Measurements from ENCODE around the gene CACNA1G.
A peak's percentile ranks its signal among the peaks of the same experiment; 100 is the strongest.

Gene CACNA1G

GRCh38 chr17:50539762-50540559 is 20.6 kb upstream of the CACNA1G start:
- H3K4me3 Mint-ChIP-seq: no peak overlapping the region
- no peaks in the 10 kb centered on the region for H3K9me3 Mint-ChIP-seq
- peaks cover 21% of the 10 kb centered on the region for H3K4me1 Mint-ChIP-seq
- no peak for ATAC-seq
- no peaks in the 10 kb centered on the region for H3K36me3 Mint-ChIP-seq
- no peak overlapping the region for H3K27ac Mint-ChIP-seq
- no peak for DNase-seq (ENCODE audit: low spot score in 2 of 2)

GRCh38 chr17:50540560-50541401 is 19.7 kb upstream of the CACNA1G start:
- DNase-seq (ENCODE audit: low spot score in 2 of 2): no peak
- Mint-ChIP-seq H3K4me3 (peak overlapping the region; percentile 76), H3K9me3 (no peaks in the 10 kb centered on the region), H3K36me3 (peaks cover 5% of the 10 kb centered on the region), H3K4me1 (peaks cover 21% of the 10 kb centered on the region), H3K27ac (peak overlapping the region; percentile 83)
- ATAC-seq: no peak

- no peak for ATAC-seq
- no peaks in the 10 kb centered on the region for H3K9me3 Mint-ChIP-seq
- DNase-seq (ENCODE audit: low spot score in 2 of 2): no peak
- peaks cover 26% of the 10 kb centered on the region for H3K4me1 Mint-ChIP-seq
- peaks cover 9% of the 10 kb centered on the region for H3K36me3 Mint-ChIP-seq
- H3K4me3 Mint-ChIP-seq: peak overlapping the region; percentile 76
- H3K27ac Mint-ChIP-seq: peak overlapping the region; percentile 83
Measured at GRCh38 chr17:50541402-50541715, 19.2 kb upstream of the CACNA1G start.

- Mint-ChIP-seq H3K36me3 (peaks cover 9% of the 10 kb centered on the region), H3K27ac (peak overlapping the region; percentile 83), H3K9me3 (no peaks in the 10 kb centered on the region), H3K4me1 (peaks cover 32% of the 10 kb centered on the region), H3K4me3 (peak overlapping the region; percentile 76)
- DNase-seq (ENCODE audit: low spot score in 2 of 2) (peak; percentile 90 to 95), ATAC-seq (peak; percentile 84)
Measured at GRCh38 chr17:50541716-50542688, 18.5 kb upstream of the CACNA1G start.

- Mint-ChIP-seq H3K9me3 (no peaks in the 10 kb centered on the region), H3K4me3 (peak overlapping the region; percentile 76), H3K27ac (no peak overlapping the region), H3K36me3 (peaks cover 9% of the 10 kb centered on the region), H3K4me1 (peaks cover 33% of the 10 kb centered on the region)
- DNase-seq (ENCODE audit: low spot score in 2 of 2): no peak
- no peak for ATAC-seq
Measured at GRCh38 chr17:50542795-50543774, 17.4 kb upstream of the CACNA1G start.

GRCh38 chr17:50544516-50544915 is 16.0 kb upstream of the CACNA1G start:
- Mint-ChIP-seq H3K9me3 (no peaks in the 10 kb centered on the region), H3K4me3 (no peak overlapping the region), H3K4me1 (peaks cover 33% of the 10 kb centered on the region)

GRCh38 chr17:50545311-50545710 is 15.2 kb upstream of the CACNA1G start:
- Mint-ChIP-seq H3K9me3 (no peaks in the 10 kb centered on the region), H3K27ac (no peak overlapping the region), H3K4me3 (no peak overlapping the region), H3K36me3 (peaks cover 14% of the 10 kb centered on the region), H3K4me1 (peaks cover 33% of the 10 kb centered on the region)
- no peak for DNase-seq (ENCODE audit: low spot score in 2 of 2)
- ATAC-seq: no peak

More at GRCh38 chr17:50544516-50544915, 16.0 kb upstream of the CACNA1G start:
- Mint-ChIP-seq H3K27ac (peak overlapping the region; percentile 68), H3K36me3 (peaks cover 9% of the 10 kb centered on the region)
- ATAC-seq (no peak), DNase-seq (ENCODE audit: low spot score in 2 of 2) (no peak)

- Mint-ChIP-seq H3K27ac (peak overlapping the region; percentile 83), H3K9me3 (no peaks in the 10 kb centered on the region), H3K4me3 (peak overlapping the region; percentile 73), H3K36me3 (peaks cover 14% of the 10 kb centered on the region), H3K4me1 (peaks cover 28% of the 10 kb centered on the region)
- ATAC-seq (no peak), DNase-seq (ENCODE audit: low spot score in 2 of 2) (no peak)
Measured at GRCh38 chr17:50546701-50547034, 13.8 kb upstream of the CACNA1G start.

GRCh38 chr17:50547035-50547735 is 13.3 kb upstream of the CACNA1G start, which contains the start of gene SPATA20:
Gene SPATA20 (plus strand): TSS chr17:50547174. CDS start chr17:50547209, 35 bp downstream.
- peak within 1 kb of the TSS; percentile 73 for H3K4me3 Mint-ChIP-seq
- H3K9me3 Mint-ChIP-seq: no peaks in the 10 kb centered on the region
- DNase-seq (ENCODE audit: low spot score in 2 of 2) (peak; percentile 76 to 92), ATAC-seq (peak; percentile 94)
- peak within 1 kb of the TSS; percentile 83 for H3K27ac Mint-ChIP-seq
- peaks cover 24% of the 10 kb centered on the region for H3K4me1 Mint-ChIP-seq
- H3K36me3 Mint-ChIP-seq: peaks cover 14% of the 10 kb centered on the region

- no peak for DNase-seq (ENCODE audit: low spot score in 2 of 2)
- no peaks in the 10 kb centered on the region for H3K9me3 Mint-ChIP-seq
- peaks cover 14% of the 10 kb centered on the region for H3K36me3 Mint-ChIP-seq
- peaks cover 19% of the 10 kb centered on the region for H3K4me1 Mint-ChIP-seq
- H3K27ac Mint-ChIP-seq: peak overlapping the region; percentile 83
- no peak for ATAC-seq
- H3K4me3 Mint-ChIP-seq: peak overlapping the region; percentile 73
Measured at GRCh38 chr17:50547736-50548083, 12.8 kb upstream of the CACNA1G start.

- H3K4me1 Mint-ChIP-seq: peaks cover 19% of the 10 kb centered on the region
- ATAC-seq (no peak), DNase-seq (ENCODE audit: low spot score in 2 of 2) (no peak)
- H3K9me3 Mint-ChIP-seq: no peaks in the 10 kb centered on the region
- no peak overlapping the region for H3K27ac Mint-ChIP-seq
- peak overlapping the region; percentile 73 for H3K4me3 Mint-ChIP-seq
- H3K36me3 Mint-ChIP-seq: peaks cover 14% of the 10 kb centered on the region
Measured at GRCh38 chr17:50548831-50549230, 11.7 kb upstream of the CACNA1G start.

- Mint-ChIP-seq H3K9me3 (no peaks in the 10 kb centered on the region), H3K4me1 (peaks cover 15% of the 10 kb centered on the region), H3K36me3 (peaks cover 14% of the 10 kb centered on the region), H3K27ac (no peak overlapping the region), H3K4me3 (no peak overlapping the region)
- ATAC-seq (no peak), DNase-seq (ENCODE audit: low spot score in 2 of 2) (no peak)
Measured at GRCh38 chr17:50549256-50549941, 11.1 kb upstream of the CACNA1G start.

GRCh38 chr17:50549969-50550368 is 10.5 kb upstream of the CACNA1G start:
- Mint-ChIP-seq H3K9me3 (no peaks in the 10 kb centered on the region), H3K36me3 (peaks cover 14% of the 10 kb centered on the region), H3K4me3 (no peak overlapping the region), H3K27ac (peak overlapping the region; percentile 10), H3K4me1 (peaks cover 11% of the 10 kb centered on the region)
- ATAC-seq (no peak), DNase-seq (ENCODE audit: low spot score in 2 of 2) (no peak)

All from stimulated activated effector memory CD8-positive, alpha-beta T cell treated with anti-CD3 and anti-CD28 coated beads, Interleukin-12 subunit alpha, Interleukin-12 subunit beta, amount 100 ng/mL, for 72 hours (primary cell).